Uterus (tissue), 4 donors: ENCODE results near the gene SNX33. TPM values are rescaled to one million over a fixed set of nuclear protein-coding genes. Genes with fewer than 3 reads are reported as not detected.

Experiments
- DNase-seq, 2 donors: peaks; one replicate each; pipeline ENCODE4 v3.0.0-alpha.2; 2019 to 2020
- H3K27ac ChIP-seq, 2 donors: fragments of 200-600 bp; sonication (generic); 1 replicate in 1 of 2; 2 replicates in 1 of 2; pipeline ENCODE4 v1.5.1; 2016 to 2018
- H3K27me3 ChIP-seq, 2 donors: fragments of 200-600 bp; sonication (generic); one replicate each; pipeline ENCODE4 v1.5.1; 2018 to 2019; ENCODE audit warnings: control low read depth in 1 of 2
- H3K36me3 ChIP-seq, 2 donors: fragments of 200-600 bp; sonication (generic); one replicate each; pipeline ENCODE4 v1.5.1; 2019; ENCODE audit warnings: control low read depth in 1 of 2
- H3K4me1 ChIP-seq, 2 donors: fragments of 200-600 bp; sonication (generic); one replicate each; pipeline ENCODE4 v1.5.1; 2018 to 2019; ENCODE audit warnings: control low read depth in 1 of 2
- H3K4me3 ChIP-seq, 2 donors: fragments of 200-600 bp; sonication (generic); 1 replicate in 1 of 2; 2 replicates in 1 of 2; pipeline ENCODE4 v1.5.1; 2018 to 2019; ENCODE audit warnings: mild to moderate bottlenecking in 1 of 2
- H3K9me3 ChIP-seq, 2 donors: fragments of 200-600 bp; sonication (generic); one replicate each; pipeline ENCODE4 v1.5.1; 2019; ENCODE audit warnings: control low read depth in 1 of 2
- CTCF ChIP-seq, 4 experiments: fragments of 200-600 bp in 2 of 4; fragments of 450-650 bp in 2 of 4; sonication (generic) in 2 of 4; IDR thresholded peaks; one replicate each; pipeline ENCODE4 v1.5.1; 2016 to 2019; ENCODE audit warnings: antibody characterized with exemption in 4 of 4, mild to moderate bottlenecking in 2 of 4, moderate library complexity in 1 of 4
- POLR2A ChIP-seq, 2 donors: fragments of 450-650 bp; IDR thresholded peaks; one replicate each; pipeline ENCODE4 v1.6.1; 2016; ENCODE audit warnings: antibody characterized with exemption in 2 of 2, mild to moderate bottlenecking in 1 of 2, moderate library complexity in 1 of 2
- intact Hi-C: fragments of 100-400 bp; cut with DNase I; formaldehyde crosslinking; loops from one replicate; pipeline ENCODE4 v1.15.1; 2023; ENCODE audit warnings: low total_unique reads
- total RNA-seq, 4 donors: library from RNA; depleted of rRNA in 3 of 4; stranded (reverse); fragments of >200 nt in 3 of 4; gene quantifications; one replicate each; pipeline versions ENCODE4 v1.1.0 to v1.2.4, GENCODE V29; 2014 to 2023
- donor health status: DM: yes; HTN: yes; CAD: no.

SNX33 gene
- total RNA-seq, 4 donors from 2014 or later, result 8.7 to 43.6 (median 28.2) TPM

GRCh38 chr15:75606711-75607699 is 40.7 kb upstream of the SNX33 start:
- intact Hi-C loops, result no loop called here
- no peaks in the 10 kb centered on the region for H3K36me3 ChIP-seq
- H3K9me3 ChIP-seq, result no peaks in the 10 kb centered on the region
- DNase-seq, result no peak
- no peaks in the 10 kb centered on the region for H3K27me3 ChIP-seq
- H3K27ac ChIP-seq, result no peak overlapping the region
- no peaks in the 10 kb centered on the region for H3K4me1 ChIP-seq
- H3K4me3 ChIP-seq, result no peak overlapping the region
- no peak for TF ChIP-seq POLR2A (IDR thresholded peaks at IDR 0.05)
- no peak for TF ChIP-seq CTCF (IDR thresholded peaks at IDR 0.05)

- Histone ChIP-seq H3K36me3 (no peaks in the 10 kb centered on the region), H3K4me3 (no peak overlapping the region), H3K4me1 (peaks cover 4 to 7% of the 10 kb centered on the region in 2 donors), H3K27me3 (no peaks in the 10 kb centered on the region), H3K27ac (no peak overlapping the region), H3K9me3 (no peaks in the 10 kb centered on the region)
- intact Hi-C loops, result no loop called here
- TF ChIP-seq POLR2A (IDR thresholded peaks at IDR 0.05), result no peak
- TF ChIP-seq CTCF (IDR thresholded peaks at IDR 0.05), result no peak
- DNase-seq, result no peak
These were observed 30.9 kb upstream of the SNX33 start for GRCh38 chr15:75616766-75617165.

- intact Hi-C loops, result loop anchor here (10.0 kb wide), 1 partner anchor 255 kb away; the partner anchor contains the start of gene MAN2C1
- Histone ChIP-seq H3K4me3 (no peak overlapping the region), H3K36me3 (no peaks in the 10 kb centered on the region), H3K4me1 (peaks cover 4 to 7% of the 10 kb centered on the region in 2 donors), H3K9me3 (no peaks in the 10 kb centered on the region), H3K27ac (peak overlapping the region; percentile 70 to 73), H3K27me3 (no peaks in the 10 kb centered on the region)
- TF ChIP-seq POLR2A (IDR thresholded peaks at IDR 0.05) (no peak), CTCF (IDR thresholded peaks at IDR 0.05) (no peak)
- peak; percentile 36 to 48 for DNase-seq
These were observed 27.5 kb upstream of the SNX33 start for GRCh38 chr15:75620058-75620820.

- H3K4me1 ChIP-seq, result peaks cover 4 to 7% of the 10 kb centered on the region in 2 donors
- H3K27ac ChIP-seq, result peak overlapping the region; percentile 70 to 73
- H3K4me3 ChIP-seq, result no peak overlapping the region
- no peaks in the 10 kb centered on the region for H3K9me3 ChIP-seq
- intact Hi-C loops, result loop anchor here (10.0 kb wide), 1 partner anchor 256 kb away; the partner anchor contains the start of gene MAN2C1
- no peaks in the 10 kb centered on the region for H3K36me3 ChIP-seq
- DNase-seq, result peak; percentile 85 to 86
- TF ChIP-seq CTCF (IDR thresholded peaks at IDR 0.05) (peak in 3 of 4 experiments; percentile 34 to 62 (median 46)), POLR2A (IDR thresholded peaks at IDR 0.05) (no peak)
- no peaks in the 10 kb centered on the region for H3K27me3 ChIP-seq
These were observed 26.8 kb upstream of the SNX33 start for GRCh38 chr15:75620841-75621391.
